ENCODE measurements around the gene ALK. TPM values are rescaled to one million over a fixed set of nuclear protein-coding genes. Genes with fewer than 3 reads are reported as not detected.

The ALK gene
- total RNA-seq, 1 experiment from 2014 or later, result 14.7 TPM

DNA sequence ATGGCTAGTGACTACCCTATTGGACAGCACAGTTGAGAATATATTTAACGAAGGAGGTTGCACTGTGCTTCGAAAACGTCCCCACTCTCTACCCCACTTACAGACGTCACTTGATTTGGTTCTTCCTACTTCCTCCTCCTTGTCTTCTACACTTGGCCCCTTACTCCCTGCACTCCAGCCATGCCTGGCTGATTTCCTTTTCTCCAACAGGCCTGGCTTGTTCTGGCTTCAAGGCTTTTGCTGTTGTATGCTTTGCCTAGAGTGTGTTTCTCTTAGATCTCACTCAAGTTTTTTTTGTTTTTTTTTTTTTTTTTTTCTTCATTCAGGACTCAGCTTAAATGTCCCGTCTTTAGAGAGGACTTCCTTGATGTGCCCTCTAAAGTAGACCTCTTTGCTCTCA, 469.4 kb downstream of the ALK start:
- no peaks in the 10 kb centered on the region for H3K4me1 ChIP-seq (ENCODE audit: insufficient read depth, low read length, poor library complexity, severe bottlenecking)
- H3K9me3 ChIP-seq (ENCODE audit: low read depth, low read length, poor library complexity, severe bottlenecking), result no peaks in the 10 kb centered on the region
- ChIA-PET POLR2A (ENCODE audit: low non-redundant PET) (no interaction called here), CTCF (no interaction called here)
- no TSS peak for BruUV-seq (replicated peaks)
- H3K4me3 ChIP-seq (ENCODE audit: low read depth, low read length, poor library complexity, severe bottlenecking), result no peak overlapping the region
- no peak for TF ChIP-seq EZH2 (IDR thresholded peaks at IDR 0.05; ENCODE audit: borderline replicate concordance, low read depth, low read length, poor library complexity, severe bottlenecking)
- TF ChIP-seq, protein P1, sequence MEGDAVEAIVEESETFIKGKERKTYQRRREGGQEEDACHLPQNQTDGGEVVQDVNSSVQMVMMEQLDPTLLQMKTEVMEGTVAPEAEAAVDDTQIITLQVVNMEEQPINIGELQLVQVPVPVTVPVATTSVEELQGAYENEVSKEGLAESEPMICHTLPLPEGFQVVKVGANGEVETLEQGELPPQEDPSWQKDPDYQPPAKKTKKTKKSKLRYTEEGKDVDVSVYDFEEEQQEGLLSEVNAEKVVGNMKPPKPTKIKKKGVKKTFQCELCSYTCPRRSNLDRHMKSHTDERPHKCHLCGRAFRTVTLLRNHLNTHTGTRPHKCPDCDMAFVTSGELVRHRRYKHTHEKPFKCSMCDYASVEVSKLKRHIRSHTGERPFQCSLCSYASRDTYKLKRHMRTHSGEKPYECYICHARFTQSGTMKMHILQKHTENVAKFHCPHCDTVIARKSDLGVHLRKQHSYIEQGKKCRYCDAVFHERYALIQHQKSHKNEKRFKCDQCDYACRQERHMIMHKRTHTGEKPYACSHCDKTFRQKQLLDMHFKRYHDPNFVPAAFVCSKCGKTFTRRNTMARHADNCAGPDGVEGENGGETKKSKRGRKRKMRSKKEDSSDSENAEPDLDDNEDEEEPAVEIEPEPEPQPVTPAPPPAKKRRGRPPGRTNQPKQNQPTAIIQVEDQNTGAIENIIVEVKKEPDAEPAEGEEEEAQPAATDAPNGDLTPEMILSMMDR (conservative IDR thresholded peaks at IDR 0.05; ENCODE audit: low read depth, low read length), result no peak
- no peaks in the 10 kb centered on the region for H3K27me3 ChIP-seq (replicated peaks; ENCODE audit: insufficient read depth, low read depth, low read length, poor library complexity)
- DNase-seq (ENCODE audit: low spot score), result no peak
- no peaks in the 10 kb centered on the region for H3K36me3 ChIP-seq (ENCODE audit: insufficient read depth, low read length, poor library complexity, severe bottlenecking)
- intact Hi-C loops (cut with micrococcal nuclease; ENCODE audit: unreplicated experiment), result no loop called here
- H3K27ac ChIP-seq (ENCODE audit: low read depth, low read length, poor library complexity, severe bottlenecking), result no peak overlapping the region

DNA sequence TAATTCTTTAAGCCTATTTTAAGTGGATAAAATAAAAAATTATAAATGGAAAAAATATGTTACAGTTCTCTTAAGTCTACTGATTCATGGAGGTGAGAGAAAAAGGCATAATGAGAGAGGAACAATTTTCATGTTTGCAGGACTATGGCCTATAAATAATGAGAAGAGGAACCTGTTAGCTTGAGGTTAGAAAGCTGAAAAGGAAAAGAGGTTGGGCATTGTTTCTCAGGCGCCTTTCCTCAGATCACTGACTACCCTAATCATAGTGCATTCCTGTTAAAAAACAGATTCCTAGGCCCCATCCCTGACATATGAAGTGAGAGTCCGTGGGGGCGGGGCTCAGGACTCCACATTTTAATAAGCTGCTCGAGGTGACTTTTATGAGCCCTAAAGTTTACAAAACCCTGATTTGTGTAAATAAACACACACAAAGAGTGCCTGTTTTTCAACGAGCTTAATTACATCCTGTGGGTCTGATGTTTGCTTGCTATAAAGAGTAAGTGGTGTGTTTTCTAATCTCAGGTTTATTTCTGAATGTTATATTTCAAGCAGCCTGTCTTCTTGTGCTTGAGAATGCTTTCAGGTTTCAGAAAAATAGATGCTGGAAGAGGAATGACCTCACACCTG, 470.7 kb downstream of the ALK start:
- TF ChIP-seq, protein P1 (conservative IDR thresholded peaks at IDR 0.05; ENCODE audit: low read depth, low read length), result no peak
- TF ChIP-seq EZH2 (IDR thresholded peaks at IDR 0.05; ENCODE audit: borderline replicate concordance, low read depth, low read length, poor library complexity, severe bottlenecking), result no peak
- no TSS peak for BruUV-seq (replicated peaks)
- POLR2A ChIA-PET (ENCODE audit: low non-redundant PET), result no interaction called here
- H3K9me3 ChIP-seq (ENCODE audit: low read depth, low read length, poor library complexity, severe bottlenecking), result no peaks in the 10 kb centered on the region
- no peaks in the 10 kb centered on the region for H3K27me3 ChIP-seq (replicated peaks; ENCODE audit: insufficient read depth, low read depth, low read length, poor library complexity)
- no peak overlapping the region for H3K4me3 ChIP-seq (ENCODE audit: low read depth, low read length, poor library complexity, severe bottlenecking)
- H3K4me1 ChIP-seq (ENCODE audit: insufficient read depth, low read length, poor library complexity, severe bottlenecking), result peaks cover 5% of the 10 kb centered on the region
- intact Hi-C loops (cut with micrococcal nuclease; ENCODE audit: unreplicated experiment), result no loop called here
- DNase-seq (ENCODE audit: low spot score), result no peak
- CTCF ChIA-PET, result interaction anchor here (0.6 kb wide), 1 partner anchor 391 kb away, joined by 8 read pairs; no protein-coding TSS in a partner anchor
- H3K27ac ChIP-seq (ENCODE audit: low read depth, low read length, poor library complexity, severe bottlenecking), result no peak overlapping the region
- H3K36me3 ChIP-seq (ENCODE audit: insufficient read depth, low read length, poor library complexity, severe bottlenecking), result no peaks in the 10 kb centered on the region

DNA sequence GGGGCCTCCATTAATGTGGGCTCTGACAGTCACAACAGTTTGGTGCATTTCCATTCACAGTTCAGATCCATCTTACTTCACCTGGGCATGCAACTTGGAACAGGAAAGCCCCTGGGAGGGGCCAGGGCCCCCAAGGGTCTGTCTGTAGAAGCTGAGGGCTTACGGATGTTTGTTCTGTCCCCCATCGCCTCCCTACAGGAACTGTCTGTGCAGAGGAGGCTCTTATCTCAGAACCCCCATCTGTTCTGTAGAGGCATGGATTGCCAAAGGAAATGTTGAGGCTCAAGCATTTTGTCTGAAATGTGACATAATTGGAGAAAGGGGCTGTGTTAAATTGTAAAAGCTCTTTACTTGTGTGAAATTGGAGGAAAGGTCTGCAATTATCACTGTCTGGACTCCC, 471.9 kb downstream of the ALK start:
- no peak overlapping the region for H3K27ac ChIP-seq (ENCODE audit: low read depth, low read length, poor library complexity, severe bottlenecking)
- no peak overlapping the region for H3K4me3 ChIP-seq (ENCODE audit: low read depth, low read length, poor library complexity, severe bottlenecking)
- intact Hi-C loops (cut with micrococcal nuclease; ENCODE audit: unreplicated experiment), result no loop called here
- no peaks in the 10 kb centered on the region for H3K36me3 ChIP-seq (ENCODE audit: insufficient read depth, low read length, poor library complexity, severe bottlenecking)
- H3K4me1 ChIP-seq (ENCODE audit: insufficient read depth, low read length, poor library complexity, severe bottlenecking), result peaks cover 5% of the 10 kb centered on the region
- BruUV-seq (replicated peaks), result no TSS peak
- H3K27me3 ChIP-seq (replicated peaks; ENCODE audit: insufficient read depth, low read depth, low read length, poor library complexity), result no peaks in the 10 kb centered on the region
- no peak for DNase-seq (ENCODE audit: low spot score)
- CTCF ChIA-PET, result no interaction called here
- POLR2A ChIA-PET (ENCODE audit: low non-redundant PET), result no interaction called here
- TF ChIP-seq, protein P1 (conservative IDR thresholded peaks at IDR 0.05; ENCODE audit: low read depth, low read length), result no peak
- no peak for TF ChIP-seq EZH2 (IDR thresholded peaks at IDR 0.05; ENCODE audit: borderline replicate concordance, low read depth, low read length, poor library complexity, severe bottlenecking)
- H3K9me3 ChIP-seq (ENCODE audit: low read depth, low read length, poor library complexity, severe bottlenecking), result no peaks in the 10 kb centered on the region

Data from A673 (cell line).